H1 (cell line): ENCODE results near the gene DMBT1. TPM values are rescaled to one million over a fixed set of nuclear protein-coding genes. Genes with fewer than 3 reads are reported as not detected.

ENCODE experiments used
- CREB1 ChIP-seq: IDR thresholded peaks from 2 replicates; pipeline ENCODE4 v1.6.1; 2012; ENCODE audit warnings: inconsistent platforms
- EP300 ChIP-seq, 2 experiments: IDR thresholded peaks; 1 replicate in 1 of 2; 2 replicates in 1 of 2; pipeline ENCODE4 v1.6.1; 2011 to 2012; ENCODE audit warnings: low read depth in 2 of 2, low read length in 2 of 2, mild to moderate bottlenecking in 2 of 2, borderline replicate concordance in 1 of 2, inconsistent platforms in 1 of 2, moderate library complexity in 1 of 2
- polyA plus RNA-seq, 7 experiments: library from polyadenylated mRNA; depleted of rRNA in 3 of 7; stranded (reverse) in 5 of 7; unstranded in 2 of 7; fragments of >200 nt in 5 of 7; fragments of 200-250 nt in 2 of 7; gene quantifications; 1 replicate in 5 of 7; 2 replicates in 1 of 7; 4 replicates in 1 of 7; pipeline versions ENCODE4 v1.2.1 to v1.2.3, GENCODE V29; 2011 to 2013; ENCODE audit warnings: missing spikeins in 2 of 7, mixed read lengths in 2 of 7
- total RNA-seq: library from RNA; stranded (reverse); fragmentation: NEBNext Ultra II Directional; extraction: Animal tissue kit (Norgen Biotek cat#: 25700); gene quantifications from 2 replicates; pipeline ENCODE4 v1.2.1, GENCODE V29; 2021

Gene DMBT1
- total and polyA plus RNA-seq, 2 of the 8 experiments (the other 6 are each of a cell fraction or from before 2014, with no cell fraction given), result 0.03 TPM; not detected in 1

DNA sequence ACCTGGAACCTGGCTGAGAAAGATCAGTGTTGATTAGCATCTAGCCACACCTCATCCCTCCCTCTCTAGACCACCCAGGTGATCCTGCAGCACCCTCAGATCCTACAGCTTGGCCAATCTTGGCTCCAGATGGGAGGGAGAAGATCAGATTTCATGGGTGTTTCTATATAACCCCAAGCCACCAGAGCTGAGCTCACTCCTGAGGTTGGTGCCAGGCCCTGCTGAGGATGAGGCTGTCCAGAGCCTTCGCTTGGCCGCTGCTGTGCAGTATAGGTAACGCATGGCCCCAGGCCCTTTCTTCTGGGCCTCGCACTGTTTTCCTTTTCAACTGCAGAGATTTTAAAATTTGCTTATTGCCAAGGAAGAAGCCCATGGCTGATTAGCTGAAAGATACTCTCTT, 112.1 kb downstream of the DMBT1 start (continued):
- TF ChIP-seq EP300 (IDR thresholded peaks at IDR 0.05; ENCODE audit: borderline replicate concordance in 1 of 2, low read depth in 2 of 2, low read length in 2 of 2), result no peak
- no peak for TF ChIP-seq CREB1
